GM18861 (cell line): ENCODE results near the gene GALE.

ENCODE experiments used
- ATAC-seq: cut with Tn5 transposase; IDR thresholded peaks from one replicate; pipeline ENCODE4 v1.9.1; 2021; ENCODE audit not compliant: unreplicated experiment

Gene GALE

GRCh38 chr1:23756676-23757075 lies 43.9 kb downstream of the GALE start:
- ATAC-seq = no peak

GRCh38 chr1:23752909-23753308 lies 47.6 kb downstream of the GALE start:
- no peak for ATAC-seq

DNA sequence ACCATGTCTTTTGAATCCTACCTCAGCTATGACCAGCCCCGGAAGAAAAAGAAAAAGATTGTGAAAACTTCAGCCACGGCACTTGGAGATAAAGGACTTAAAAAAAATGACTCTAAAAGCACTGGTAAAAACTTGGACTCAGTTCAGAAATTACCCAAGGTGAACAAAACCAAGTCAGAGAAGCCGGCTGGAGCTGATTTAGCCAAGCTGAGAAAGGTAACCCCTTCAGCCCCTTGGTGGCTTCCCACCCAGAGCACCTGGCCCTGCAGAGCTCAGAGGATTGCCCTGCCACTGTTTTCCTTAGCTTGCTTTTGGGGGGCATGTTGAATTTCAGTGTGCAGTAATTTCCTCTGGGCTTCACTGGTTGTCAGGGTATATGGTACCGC lies 48.7 kb downstream of the GALE start:
- ATAC-seq = no peak

- no peak for ATAC-seq
Measured at GRCh38 chr1:23751050-23751814, 49.3 kb downstream of the GALE start.

DNA sequence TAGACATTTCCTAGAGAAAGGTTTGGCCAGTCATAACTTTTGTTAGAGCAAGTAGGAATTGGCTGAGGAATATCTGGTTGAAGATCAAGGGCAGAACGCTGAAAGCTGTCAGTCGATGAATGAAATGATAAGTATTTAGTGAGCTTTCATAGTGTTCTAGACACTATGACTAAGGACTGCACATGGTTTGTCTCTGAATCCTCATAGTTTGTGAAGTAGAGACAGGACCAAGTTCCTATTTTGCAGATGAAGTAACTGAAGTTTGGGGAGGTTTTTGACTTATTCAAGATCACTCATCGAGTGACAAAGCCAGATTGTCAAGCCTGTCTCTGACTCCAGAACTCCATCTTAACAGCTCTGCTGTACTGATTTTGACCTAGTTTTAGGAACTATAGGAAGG lies 52.5 kb downstream of the GALE start:
- no peak for ATAC-seq
